HAP-1 (cell line): Measurements from ENCODE around the gene RPP38.

ENCODE experiments used
- DNase-seq, 2 experiments: peaks; one replicate each; pipeline ENCODE4 v3.0.0-alpha.2; 2016 to 2020; ENCODE audit warnings: low spot score in 2 of 2
- H3K27me3 ChIP-seq: fragments of 250-450 bp; sonication (Bioruptor Pico); 2 replicates; pipeline ENCODE4 v1.5.1; 2020; ENCODE audit warnings: low read depth, mild to moderate bottlenecking, moderate library complexity
- H3K36me3 ChIP-seq: fragments of 250-450 bp; sonication (Bioruptor Pico); replicated peaks from 2 replicates; pipeline ENCODE4 v1.5.1; 2020; ENCODE audit warnings: mild to moderate bottlenecking
- H3K4me1 ChIP-seq: fragments of 250-450 bp; sonication (Bioruptor Pico); 2 replicates; pipeline ENCODE4 v1.5.1; 2020; ENCODE audit warnings: mild to moderate bottlenecking
- H3K4me3 ChIP-seq: fragments of 250-450 bp; sonication (Bioruptor Pico); 2 replicates; pipeline ENCODE4 v1.5.1; 2020; ENCODE audit warnings: mild to moderate bottlenecking, moderate library complexity
- H3K9me3 ChIP-seq: fragments of 250-450 bp; sonication (Bioruptor Pico); 2 replicates; pipeline ENCODE4 v1.5.1; 2020; ENCODE audit warnings: mild to moderate bottlenecking, moderate library complexity
- in situ Hi-C: fragments of 300-500 bp; cut with MboI; formaldehyde crosslinking; loops from 3 replicates; pipeline ENCODE4 v1.14.3; 2020; ENCODE audit warnings: low sequenced_read_pairs, inconsistent platforms, mixed read lengths

Gene RPP38

GRCh38 chr10:15097011-15097812, at the start of gene RPP38:
RPP38 (plus strand) TSS chr10:15097355; CDS start chr10:15103315, 5,960 bp downstream.
- DNase-seq, result peak; percentile 87 to 97
- Histone ChIP-seq H3K27me3 (no peaks in the 10 kb centered on the region), H3K9me3 (no peaks in the 10 kb centered on the region), H3K36me3 (peaks cover 15% of the 10 kb centered on the region), H3K4me1 (peaks cover 11% of the 10 kb centered on the region), H3K4me3 (peak within 1 kb of the TSS; percentile 93)
- in situ Hi-C loops, result loop anchor here (25.0 kb wide), 1 partner anchor 585 kb away; no protein-coding TSS in a partner anchor

- Histone ChIP-seq H3K36me3 (no peaks in the 10 kb centered on the region), H3K4me3 (no peak overlapping the region), H3K4me1 (no peaks in the 10 kb centered on the region), H3K9me3 (no peaks in the 10 kb centered on the region), H3K27me3 (no peaks in the 10 kb centered on the region)
- in situ Hi-C loops, result no loop called here
- no peak for DNase-seq
Measured at GRCh38 chr10:15049533-15049932, 47.6 kb upstream of the RPP38 start.

GRCh38 chr10:15052121-15052520, 45.0 kb upstream of the RPP38 start:
- Histone ChIP-seq H3K27me3 (no peaks in the 10 kb centered on the region), H3K36me3 (no peaks in the 10 kb centered on the region), H3K9me3 (no peaks in the 10 kb centered on the region), H3K4me3 (no peak overlapping the region), H3K4me1 (no peaks in the 10 kb centered on the region)
- DNase-seq, result no peak
- in situ Hi-C loops, result no loop called here

- H3K36me3 ChIP-seq, result no peaks in the 10 kb centered on the region
- no peak for DNase-seq
- no peaks in the 10 kb centered on the region for H3K4me1 ChIP-seq
- in situ Hi-C loops, result no loop called here
- H3K9me3 ChIP-seq, result no peaks in the 10 kb centered on the region
- no peak overlapping the region for H3K4me3 ChIP-seq
- peaks cover 3% of the 10 kb centered on the region; the same call in 1 of the 2 replicates for H3K27me3 ChIP-seq
Measured at GRCh38 chr10:15053061-15053460, 44.1 kb upstream of the RPP38 start.

- in situ Hi-C loops, result no loop called here
- DNase-seq, result no peak
- no peak overlapping the region for H3K4me3 ChIP-seq
- no peaks in the 10 kb centered on the region for H3K9me3 ChIP-seq
- peaks cover 3% of the 10 kb centered on the region; the same call in 1 of the 2 replicates for H3K27me3 ChIP-seq
- no peaks in the 10 kb centered on the region for H3K4me1 ChIP-seq
- H3K36me3 ChIP-seq, result no peaks in the 10 kb centered on the region
Measured at GRCh38 chr10:15058689-15059088, 38.5 kb upstream of the RPP38 start.

GRCh38 chr10:15059914-15060313, 37.2 kb upstream of the RPP38 start:
- H3K4me3 ChIP-seq, result no peak overlapping the region
- no peaks in the 10 kb centered on the region for H3K4me1 ChIP-seq
- in situ Hi-C loops, result no loop called here
- H3K36me3 ChIP-seq, result no peaks in the 10 kb centered on the region
- H3K9me3 ChIP-seq, result no peaks in the 10 kb centered on the region
- no peak for DNase-seq
- peaks cover 3% of the 10 kb centered on the region; the same call in 1 of the 2 replicates for H3K27me3 ChIP-seq

GRCh38 chr10:15060638-15061037, 36.5 kb upstream of the RPP38 start:
- H3K4me3 ChIP-seq, result no peak overlapping the region
- no peaks in the 10 kb centered on the region for H3K36me3 ChIP-seq
- in situ Hi-C loops, result no loop called here
- no peaks in the 10 kb centered on the region for H3K9me3 ChIP-seq
- DNase-seq, result no peak
- H3K4me1 ChIP-seq, result no peaks in the 10 kb centered on the region
- peaks cover 3% of the 10 kb centered on the region; the same call in 1 of the 2 replicates for H3K27me3 ChIP-seq

- no peaks in the 10 kb centered on the region for H3K27me3 ChIP-seq
- H3K4me3 ChIP-seq, result no peak overlapping the region
- in situ Hi-C loops, result no loop called here
- H3K4me1 ChIP-seq, result no peaks in the 10 kb centered on the region
- H3K9me3 ChIP-seq, result peaks cover under 1% of the 10 kb centered on the region; the same call in 1 of the 2 replicates
- DNase-seq, result no peak
- no peaks in the 10 kb centered on the region for H3K36me3 ChIP-seq
Measured at GRCh38 chr10:15067154-15067553, 30.0 kb upstream of the RPP38 start.

- no peaks in the 10 kb centered on the region for H3K36me3 ChIP-seq
- DNase-seq, result no peak
- in situ Hi-C loops, result no loop called here
- H3K9me3 ChIP-seq, result peaks cover 3% of the 10 kb centered on the region; the same call in 1 of the 2 replicates
- no peaks in the 10 kb centered on the region for H3K4me1 ChIP-seq
- no peaks in the 10 kb centered on the region for H3K27me3 ChIP-seq
- H3K4me3 ChIP-seq, result no peak overlapping the region
Measured at GRCh38 chr10:15068802-15069201, 28.4 kb upstream of the RPP38 start.

- Histone ChIP-seq H3K36me3 (no peaks in the 10 kb centered on the region), H3K9me3 (peaks cover 3% of the 10 kb centered on the region; the same call in 1 of the 2 replicates), H3K4me1 (no peaks in the 10 kb centered on the region), H3K4me3 (no peak overlapping the region), H3K27me3 (no peaks in the 10 kb centered on the region)
- DNase-seq, result no peak
- in situ Hi-C loops, result no loop called here
Measured at GRCh38 chr10:15069230-15069629, 27.9 kb upstream of the RPP38 start.

- Histone ChIP-seq H3K4me3 (no peak overlapping the region), H3K27me3 (no peaks in the 10 kb centered on the region), H3K4me1 (no peaks in the 10 kb centered on the region), H3K36me3 (no peaks in the 10 kb centered on the region), H3K9me3 (peaks cover 3% of the 10 kb centered on the region; the same call in 1 of the 2 replicates)
- in situ Hi-C loops, result no loop called here
- DNase-seq, result no peak
Measured at GRCh38 chr10:15072358-15072757, 24.8 kb upstream of the RPP38 start.

GRCh38 chr10:15075421-15075820, 21.7 kb upstream of the RPP38 start:
- Histone ChIP-seq H3K4me1 (no peaks in the 10 kb centered on the region), H3K36me3 (no peaks in the 10 kb centered on the region), H3K27me3 (no peaks in the 10 kb centered on the region), H3K4me3 (no peak overlapping the region), H3K9me3 (peaks cover 3% of the 10 kb centered on the region; the same call in 1 of the 2 replicates)
- no peak for DNase-seq
- in situ Hi-C loops, result loop anchor here (25.0 kb wide), 1 partner anchor 563 kb away; no protein-coding TSS in a partner anchor

GRCh38 chr10:15083674-15084501, 13.3 kb upstream of the RPP38 start:
- Histone ChIP-seq H3K4me1 (peaks cover 8% of the 10 kb centered on the region), H3K36me3 (no peaks in the 10 kb centered on the region), H3K4me3 (peak overlapping the region; percentile 22), H3K9me3 (no peaks in the 10 kb centered on the region), H3K27me3 (no peaks in the 10 kb centered on the region)
- no peak for DNase-seq
- in situ Hi-C loops, result loop anchor here (25.0 kb wide), 1 partner anchor 572 kb away; no protein-coding TSS in a partner anchor
